ENCODE data around the gene CHST11. TPM values are rescaled to one million over a fixed set of nuclear protein-coding genes. Genes with fewer than 3 reads are reported as not detected.

CHST11 gene
- total and polyA plus RNA-seq, 2 of the 4 experiments (the other 2 are of a cell fraction), result 1.4 to 2.7 TPM

DNA sequence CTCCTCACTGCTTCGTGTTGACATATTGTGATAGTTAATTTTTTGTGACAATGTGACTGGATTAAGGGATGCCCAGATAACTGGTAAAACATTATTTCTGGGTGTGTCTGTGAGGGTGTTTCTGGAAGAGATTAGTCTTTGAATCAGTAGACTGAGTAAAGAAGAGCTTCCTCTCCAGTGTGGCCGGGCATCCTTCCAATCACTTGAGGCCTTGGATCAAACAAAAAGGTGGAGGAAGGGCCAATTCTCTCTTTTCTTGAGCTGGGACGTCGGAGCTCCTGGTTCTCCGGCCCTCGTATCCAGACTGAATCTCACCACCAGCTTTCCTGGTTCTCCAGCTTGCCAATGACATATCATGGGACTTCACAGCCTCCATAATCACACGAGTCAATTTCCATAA is 240.4 kb downstream of the CHST11 start:
- in situ Hi-C loops (cut with MboI; ENCODE audit: low sequenced_read_pairs) (no loop called here), dilution Hi-C loops (cut with HindIII; ENCODE audit: low sequenced_read_pairs, unreplicated experiment) (no loop called here), intact Hi-C loops (cut with micrococcal nuclease) (no loop called here)
- ChIA-PET POLR2A (ENCODE audit: unreplicated experiment) (no interaction called here), CTCF (interaction anchor here (0.7 kb wide), 1 partner anchor 10 kb away, joined by 4 read pairs; no protein-coding TSS in a partner anchor)
- Histone ChIP-seq H2AK5ac (ENCODE audit: low read depth, low read length) (no peak overlapping the region), H4K91ac (ENCODE audit: insufficient read depth, low read depth, low read length) (no peak overlapping the region), H3K18ac (ENCODE audit: low read depth, low read length) (no peak overlapping the region), H3K27ac (ENCODE audit: insufficient read depth, low read length) (no peak overlapping the region), H3K9me1 (ENCODE audit: insufficient read depth, low read length) (0 out of 2 replicates have a peak, but pooled peaks cover 5% of the 10 kb centered on the region), H3K23ac (ENCODE audit: low read depth, low read length) (no peak overlapping the region), H3K9ac (ENCODE audit: low read depth, low read length) (no peak overlapping the region), H3K4me2 (ENCODE audit: low read depth, low read length) (no peak overlapping the region), H2BK15ac (ENCODE audit: low read depth, low read length) (no peak overlapping the region), H2BK20ac (ENCODE audit: low read depth, low read length) (no peak overlapping the region), H4K8ac (ENCODE audit: low read depth in 2 of 2, low read length in 2 of 2) (no peak overlapping the region), H3K9me3 (ENCODE audit: control insufficient read depth, insufficient read depth, low read length) (no peaks in the 10 kb centered on the region), H4K20me1 (ENCODE audit: insufficient read depth, low read length) (no peaks in the 10 kb centered on the region), H2AK9ac (replicated peaks; ENCODE audit: low read depth, low read length, poor library complexity) (no peak overlapping the region), H3K79me1 (ENCODE audit: low read depth in 1 of 2, low read length in 2 of 2) (no peaks in the 10 kb centered on the region), H4K5ac (ENCODE audit: low read depth, low read length) (no peak overlapping the region), H3K27me3 (ENCODE audit: control insufficient read depth, insufficient read depth, low read length) (0 out of 2 replicates have a peak, but pooled peaks cover under 1% of the 10 kb centered on the region), H3K4me3 (ENCODE audit: insufficient read depth, low read depth, low read length) (no peak overlapping the region), H3K4ac (ENCODE audit: low read depth, low read length) (no peak overlapping the region), H3K56ac (ENCODE audit: extremely low read depth, insufficient read depth, low read length) (no peak overlapping the region), H2BK120ac (ENCODE audit: low read depth, low read length) (no peak overlapping the region), H2AFZ (replicated peaks; ENCODE audit: low read length, poor library complexity) (no peak overlapping the region), H3K4me1 (ENCODE audit: control insufficient read depth, insufficient read depth, low read length) (peaks cover 4% of the 10 kb centered on the region; the same call in 1 of the 2 replicates), H3K14ac (replicated peaks; ENCODE audit: low read depth, low read length) (no peak overlapping the region), H3K36me3 (ENCODE audit: control insufficient read depth, insufficient read depth, low read length) (no peaks in the 10 kb centered on the region), H2BK5ac (ENCODE audit: low read depth, low read length, poor library complexity, severe bottlenecking) (no peak overlapping the region)
- ATAC-seq (ENCODE audit: low read depth) (no peak), DNase-seq (no peak)
- WGBS, 2 experiments (ENCODE audit: extremely low coverage in 2 of 2, insufficient read length in 1 of 2), result no CpG with 5 or more reads among the region's 7 CpGs
- BruUV-seq (replicated peaks), result no TSS peak
- TF ChIP-seq CEBPB (IDR thresholded peaks at IDR 0.05; ENCODE audit: low read depth, low read length), result no peak
- no peak for TF ChIP-seq BHLHE40 (IDR thresholded peaks at IDR 0.05; ENCODE audit: low read depth, low read length)
- TF ChIP-seq POLR2A (IDR thresholded peaks at IDR 0.05; ENCODE audit: low read depth, low read length), result no peak
- TF ChIP-seq RAD21 (IDR thresholded peaks at IDR 0.05; ENCODE audit: low read length), result no peak
- no peak for TF ChIP-seq NFE2L2 (IDR thresholded peaks at IDR 0.05; ENCODE audit: low read depth, low read length)
- TF ChIP-seq CHD1 (IDR thresholded peaks at IDR 0.05; ENCODE audit: low read depth, low read length), result no peak
- TF ChIP-seq RFX5 (IDR thresholded peaks at IDR 0.05; ENCODE audit: low read depth, low read length), result no peak
- no peak for TF ChIP-seq MAFK (IDR thresholded peaks at IDR 0.05; ENCODE audit: low read depth, low read length)
- TF ChIP-seq RCOR1 (IDR thresholded peaks at IDR 0.05; ENCODE audit: insufficient replicate concordance, low read length), result no peak
- no peak for TF ChIP-seq FOS (IDR thresholded peaks at IDR 0.05; ENCODE audit: low read depth, low read length)
- TF ChIP-seq MAZ (IDR thresholded peaks at IDR 0.05; ENCODE audit: borderline replicate concordance, low read depth, low read length), result no peak
- TF ChIP-seq, protein P1, sequence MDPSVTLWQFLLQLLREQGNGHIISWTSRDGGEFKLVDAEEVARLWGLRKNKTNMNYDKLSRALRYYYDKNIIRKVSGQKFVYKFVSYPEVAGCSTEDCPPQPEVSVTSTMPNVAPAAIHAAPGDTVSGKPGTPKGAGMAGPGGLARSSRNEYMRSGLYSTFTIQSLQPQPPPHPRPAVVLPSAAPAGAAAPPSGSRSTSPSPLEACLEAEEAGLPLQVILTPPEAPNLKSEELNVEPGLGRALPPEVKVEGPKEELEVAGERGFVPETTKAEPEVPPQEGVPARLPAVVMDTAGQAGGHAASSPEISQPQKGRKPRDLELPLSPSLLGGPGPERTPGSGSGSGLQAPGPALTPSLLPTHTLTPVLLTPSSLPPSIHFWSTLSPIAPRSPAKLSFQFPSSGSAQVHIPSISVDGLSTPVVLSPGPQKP (IDR thresholded peaks at IDR 0.05; ENCODE audit: borderline replicate concordance, low read depth, low read length), result no peak
- TF ChIP-seq, protein P2, sequence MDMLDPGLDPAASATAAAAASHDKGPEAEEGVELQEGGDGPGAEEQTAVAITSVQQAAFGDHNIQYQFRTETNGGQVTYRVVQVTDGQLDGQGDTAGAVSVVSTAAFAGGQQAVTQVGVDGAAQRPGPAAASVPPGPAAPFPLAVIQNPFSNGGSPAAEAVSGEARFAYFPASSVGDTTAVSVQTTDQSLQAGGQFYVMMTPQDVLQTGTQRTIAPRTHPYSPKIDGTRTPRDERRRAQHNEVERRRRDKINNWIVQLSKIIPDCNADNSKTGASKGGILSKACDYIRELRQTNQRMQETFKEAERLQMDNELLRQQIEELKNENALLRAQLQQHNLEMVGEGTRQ (IDR thresholded peaks at IDR 0.05; ENCODE audit: low read depth, low read length), result no peak
- TF ChIP-seq SMC3 (IDR thresholded peaks at IDR 0.05; ENCODE audit: low read depth, low read length), result no peak
- TF ChIP-seq, protein P3, sequence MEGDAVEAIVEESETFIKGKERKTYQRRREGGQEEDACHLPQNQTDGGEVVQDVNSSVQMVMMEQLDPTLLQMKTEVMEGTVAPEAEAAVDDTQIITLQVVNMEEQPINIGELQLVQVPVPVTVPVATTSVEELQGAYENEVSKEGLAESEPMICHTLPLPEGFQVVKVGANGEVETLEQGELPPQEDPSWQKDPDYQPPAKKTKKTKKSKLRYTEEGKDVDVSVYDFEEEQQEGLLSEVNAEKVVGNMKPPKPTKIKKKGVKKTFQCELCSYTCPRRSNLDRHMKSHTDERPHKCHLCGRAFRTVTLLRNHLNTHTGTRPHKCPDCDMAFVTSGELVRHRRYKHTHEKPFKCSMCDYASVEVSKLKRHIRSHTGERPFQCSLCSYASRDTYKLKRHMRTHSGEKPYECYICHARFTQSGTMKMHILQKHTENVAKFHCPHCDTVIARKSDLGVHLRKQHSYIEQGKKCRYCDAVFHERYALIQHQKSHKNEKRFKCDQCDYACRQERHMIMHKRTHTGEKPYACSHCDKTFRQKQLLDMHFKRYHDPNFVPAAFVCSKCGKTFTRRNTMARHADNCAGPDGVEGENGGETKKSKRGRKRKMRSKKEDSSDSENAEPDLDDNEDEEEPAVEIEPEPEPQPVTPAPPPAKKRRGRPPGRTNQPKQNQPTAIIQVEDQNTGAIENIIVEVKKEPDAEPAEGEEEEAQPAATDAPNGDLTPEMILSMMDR (conservative IDR thresholded peaks at IDR 0.05; ENCODE audit: low read depth, low read length), result no peak
- no peak for TF ChIP-seq MXI1 (IDR thresholded peaks at IDR 0.05; ENCODE audit: borderline replicate concordance, low read depth, low read length)
